MM.1S (cell line): Measurements from ENCODE around the gene CACNA1D.

ENCODE experiments used
- DNase-seq: peaks from one replicate; pipeline ENCODE4 v3.0.0-alpha.2; 2015
- H2AFZ ChIP-seq: fragments of 300-600 bp; sonication (generic); 2 replicates; pipeline ENCODE4 v1.6.0; 2016; ENCODE audit warnings: antibody characterized with exemption, low read length
- H3F3A ChIP-seq: fragments of 300-600 bp; sonication (generic); 2 replicates; pipeline ENCODE4 v1.6.1; 2016; ENCODE audit warnings: mild to moderate bottlenecking, antibody characterized with exemption, low read length, moderate library complexity, mixed read lengths; ENCODE audit not compliant: insufficient read depth
- H3K27ac ChIP-seq: fragments of 300-600 bp; sonication (generic); 2 replicates; pipeline ENCODE4 v1.5.1; 2016; ENCODE audit warnings: mild to moderate bottlenecking, low read length
- H3K27me3 ChIP-seq: fragments of 300-600 bp; sonication (generic); replicated peaks from 2 replicates; pipeline ENCODE4 v1.6.0; 2016; ENCODE audit warnings: low read length; ENCODE audit not compliant: insufficient read depth
- H3K36me3 ChIP-seq: fragments of 300-600 bp; sonication (generic); replicated peaks from 2 replicates; pipeline ENCODE4 v1.6.1; 2016; ENCODE audit warnings: mild to moderate bottlenecking, low read length, mixed read lengths; ENCODE audit not compliant: insufficient read depth
- H3K4me1 ChIP-seq: fragments of 300-600 bp; sonication (generic); 2 replicates; pipeline ENCODE4 v1.6.1; 2016; ENCODE audit warnings: low read length, mixed read lengths
- H3K4me2 ChIP-seq: fragments of 300-600 bp; sonication (generic); 2 replicates; pipeline ENCODE4 v1.6.0; 2016; ENCODE audit warnings: low read depth, low read length
- H3K4me3 ChIP-seq: fragments of 300-600 bp; sonication (generic); 2 replicates; pipeline ENCODE4 v1.5.1; 2016; ENCODE audit warnings: low read length, mixed read lengths
- H3K79me2 ChIP-seq: fragments of 300-600 bp; sonication (generic); 2 replicates; pipeline ENCODE4 v1.6.1; 2016; ENCODE audit warnings: mixed run types, low read length, mixed read lengths
- H3K9ac ChIP-seq: fragments of 300-600 bp; sonication (generic); 2 replicates; pipeline ENCODE4 v1.6.1; 2016; ENCODE audit warnings: low read length, mixed read lengths
- H3K9me2 ChIP-seq: fragments of 300-600 bp; sonication (generic); replicated peaks from 2 replicates; pipeline ENCODE4 v1.6.1; 2016; ENCODE audit warnings: mild to moderate bottlenecking, low read length, mixed read lengths; ENCODE audit not compliant: insufficient read depth
- H3K9me3 ChIP-seq: fragments of 300-600 bp; sonication (generic); replicated peaks from 2 replicates; pipeline ENCODE4 v1.6.1; 2016; ENCODE audit warnings: mild to moderate bottlenecking, low read length, mixed read lengths; ENCODE audit not compliant: insufficient read depth
- H4K20me1 ChIP-seq: fragments of 300-600 bp; sonication (generic); 2 replicates; pipeline ENCODE4 v1.6.1; 2016; ENCODE audit warnings: mild to moderate bottlenecking, low read length, moderate library complexity, mixed read lengths; ENCODE audit not compliant: insufficient read depth
- EZH2 ChIP-seq: fragments of 300-600 bp; sonication (generic); optimal IDR thresholded peaks from 2 replicates; pipeline ENCODE3; 2017; ENCODE audit warnings: low read depth, mild to moderate bottlenecking, antibody characterized with exemption, low read length, mixed read lengths
- EZH2phosphoT487 ChIP-seq: fragments of 300-600 bp; sonication (generic); IDR thresholded peaks from 2 replicates; pipeline ENCODE4 v1.6.1; 2018; ENCODE audit warnings: antibody characterized with exemption, low read length
- TF ChIP-seq, protein P1 (sequence below): fragments of 300-600 bp; sonication (generic); IDR thresholded peaks from 2 replicates; pipeline ENCODE4 v1.5.1; 2016; ENCODE audit warnings: antibody characterized with exemption, low read length, mixed read lengths

The CACNA1D gene

DNA sequence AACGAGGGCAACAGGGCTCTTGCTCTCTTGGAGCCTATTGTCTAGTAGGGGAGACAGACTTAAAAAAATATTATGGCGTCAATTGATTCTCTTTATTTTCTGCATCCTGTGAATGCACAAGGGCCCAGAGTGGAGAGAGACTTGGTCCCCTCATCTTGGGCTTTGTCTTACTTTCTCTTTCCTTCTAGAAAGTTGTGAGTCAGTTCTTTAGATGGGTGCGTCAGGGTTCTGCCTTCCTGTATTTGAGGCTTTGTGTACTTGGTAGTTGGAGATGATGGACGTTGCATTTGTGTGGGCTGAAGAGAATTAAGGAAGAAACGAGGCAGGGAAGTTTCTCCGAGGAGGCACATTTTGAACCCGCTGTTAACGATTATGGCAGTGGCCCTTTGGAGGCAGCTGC lies 52.9 kb downstream of the CACNA1D start:
- Histone ChIP-seq H3F3A (no peaks in the 10 kb centered on the region), H3K4me1 (no peaks in the 10 kb centered on the region), H4K20me1 (no peaks in the 10 kb centered on the region), H3K36me3 (no peaks in the 10 kb centered on the region), H3K9me3 (no peaks in the 10 kb centered on the region), H3K79me2 (no peaks in the 10 kb centered on the region), H3K9me2 (no peaks in the 10 kb centered on the region), H3K9ac (no peak overlapping the region), H3K4me2 (no peak overlapping the region), H3K4me3 (no peak overlapping the region), H3K27ac (no peak overlapping the region), H2AFZ (no peak overlapping the region), H3K27me3 (no peaks in the 10 kb centered on the region)
- no peak for DNase-seq
- no peak for TF ChIP-seq EZH2
- TF ChIP-seq EZH2phosphoT487, result no peak
- TF ChIP-seq, protein P1, sequence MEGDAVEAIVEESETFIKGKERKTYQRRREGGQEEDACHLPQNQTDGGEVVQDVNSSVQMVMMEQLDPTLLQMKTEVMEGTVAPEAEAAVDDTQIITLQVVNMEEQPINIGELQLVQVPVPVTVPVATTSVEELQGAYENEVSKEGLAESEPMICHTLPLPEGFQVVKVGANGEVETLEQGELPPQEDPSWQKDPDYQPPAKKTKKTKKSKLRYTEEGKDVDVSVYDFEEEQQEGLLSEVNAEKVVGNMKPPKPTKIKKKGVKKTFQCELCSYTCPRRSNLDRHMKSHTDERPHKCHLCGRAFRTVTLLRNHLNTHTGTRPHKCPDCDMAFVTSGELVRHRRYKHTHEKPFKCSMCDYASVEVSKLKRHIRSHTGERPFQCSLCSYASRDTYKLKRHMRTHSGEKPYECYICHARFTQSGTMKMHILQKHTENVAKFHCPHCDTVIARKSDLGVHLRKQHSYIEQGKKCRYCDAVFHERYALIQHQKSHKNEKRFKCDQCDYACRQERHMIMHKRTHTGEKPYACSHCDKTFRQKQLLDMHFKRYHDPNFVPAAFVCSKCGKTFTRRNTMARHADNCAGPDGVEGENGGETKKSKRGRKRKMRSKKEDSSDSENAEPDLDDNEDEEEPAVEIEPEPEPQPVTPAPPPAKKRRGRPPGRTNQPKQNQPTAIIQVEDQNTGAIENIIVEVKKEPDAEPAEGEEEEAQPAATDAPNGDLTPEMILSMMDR, result no peak

DNA sequence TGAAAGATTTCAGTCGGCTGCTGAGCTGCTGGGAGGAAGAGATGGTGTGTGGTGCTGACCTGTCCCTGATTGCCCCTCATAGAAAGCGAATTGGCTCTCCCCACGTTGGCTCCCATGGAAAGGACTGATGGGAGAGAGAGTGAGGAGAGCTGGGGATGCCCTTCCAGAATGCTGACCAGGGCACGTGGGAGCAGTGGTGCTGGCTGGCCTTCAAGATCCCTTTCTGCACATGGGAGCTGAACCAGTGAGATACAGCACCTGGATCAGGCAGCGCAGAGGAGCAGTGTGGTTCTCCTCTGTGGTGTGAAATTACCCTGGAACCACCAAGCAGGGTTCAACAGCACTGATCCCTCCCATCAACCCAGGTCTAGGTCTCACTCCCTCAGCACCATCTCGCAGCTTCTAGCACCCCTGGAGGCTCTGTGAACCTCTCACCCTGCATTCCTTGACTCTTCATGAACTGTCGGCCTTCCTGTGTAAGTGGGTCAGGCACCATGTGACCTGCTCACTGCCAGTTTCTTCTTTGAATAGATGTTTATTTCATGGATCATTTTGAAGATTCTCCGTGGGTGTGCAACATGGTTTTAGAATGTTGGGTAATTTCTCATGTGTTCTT lies 55.7 kb downstream of the CACNA1D start:
- no peak overlapping the region for H3K9ac ChIP-seq
- H3K4me3 ChIP-seq, result no peak overlapping the region
- DNase-seq, result no peak
- no peaks in the 10 kb centered on the region for H3K9me2 ChIP-seq
- no peaks in the 10 kb centered on the region for H3K9me3 ChIP-seq
- H3K27ac ChIP-seq, result no peak overlapping the region
- H3K79me2 ChIP-seq, result no peaks in the 10 kb centered on the region
- H3K27me3 ChIP-seq, result no peaks in the 10 kb centered on the region
- H3K4me1 ChIP-seq, result no peaks in the 10 kb centered on the region
- H3K4me2 ChIP-seq, result no peak overlapping the region
- TF ChIP-seq EZH2, result no peak
- TF ChIP-seq, protein P1, result no peak
- TF ChIP-seq EZH2phosphoT487, result no peak
- H4K20me1 ChIP-seq, result no peaks in the 10 kb centered on the region
- no peak overlapping the region for H2AFZ ChIP-seq
- no peaks in the 10 kb centered on the region for H3F3A ChIP-seq
- H3K36me3 ChIP-seq, result no peaks in the 10 kb centered on the region

DNA sequence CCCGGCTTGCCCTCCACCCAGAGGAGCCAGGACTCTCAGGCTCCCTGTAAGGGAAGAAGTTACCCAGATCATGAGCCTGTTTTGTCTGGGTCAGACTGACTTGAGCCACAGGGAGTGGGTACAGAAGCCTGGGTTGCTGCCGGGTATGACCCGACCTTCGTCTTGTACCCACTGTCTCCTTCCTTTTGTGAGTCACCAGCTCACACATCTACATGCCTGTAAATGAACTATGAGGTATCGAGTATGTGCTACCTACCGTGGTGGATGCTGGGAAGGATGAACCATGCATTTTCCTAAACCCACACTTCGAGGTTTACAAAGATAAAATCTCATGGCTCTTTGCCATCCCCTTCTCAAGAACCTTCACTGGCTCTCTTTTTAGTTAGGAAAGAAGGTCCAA lies 56.9 kb downstream of the CACNA1D start:
- Histone ChIP-seq H3K4me3 (no peak overlapping the region), H3K9me3 (no peaks in the 10 kb centered on the region), H2AFZ (no peak overlapping the region), H3K9ac (no peak overlapping the region), H3K9me2 (no peaks in the 10 kb centered on the region), H3K27me3 (no peaks in the 10 kb centered on the region), H3K79me2 (no peaks in the 10 kb centered on the region), H3K36me3 (no peaks in the 10 kb centered on the region), H3K27ac (no peak overlapping the region), H3K4me1 (no peaks in the 10 kb centered on the region), H4K20me1 (no peaks in the 10 kb centered on the region), H3K4me2 (no peak overlapping the region), H3F3A (no peaks in the 10 kb centered on the region)
- no peak for TF ChIP-seq EZH2
- TF ChIP-seq EZH2phosphoT487, result no peak
- TF ChIP-seq, protein P1, result no peak
- DNase-seq, result no peak
